GM12891 (cell line): ENCODE data around the gene MARK4.
"Not testable (repeated sequence)": the region's sequence is repeated elsewhere in the genome, so short reads cannot be mapped to it uniquely, and the experiment has no call there.

Source experiments
- DNase-seq: peaks from one replicate; pipeline ENCODE4 v3.0.0; 2011; ENCODE audit warnings: low spot score; ENCODE audit not compliant: insufficient read length
- FAIRE-seq: peaks from 2 replicates; lab custom pipeline; 2011; peaks lifted over from hg19 to GRCh38; lab: Jason Lieb, UNC
- PAX5 ChIP-seq: IDR thresholded peaks from 2 replicates; pipeline ENCODE4 v1.6.1; 2011; ENCODE audit warnings: low read length, moderate library complexity, mild to moderate bottlenecking; ENCODE audit not compliant: insufficient read depth, severe bottlenecking
- POLR2A ChIP-seq: IDR thresholded peaks from 2 replicates; pipeline ENCODE4 v1.6.1; 2011; ENCODE audit warnings: low read depth, low read length, control low read depth
- POLR2AphosphoS5 ChIP-seq: IDR thresholded peaks from 2 replicates; pipeline ENCODE4 v1.6.1; 2011; ENCODE audit warnings: low read depth, low read length, control low read depth
- POU2F2 ChIP-seq: IDR thresholded peaks from 2 replicates; pipeline ENCODE4 v1.6.1; 2011; ENCODE audit warnings: low read depth, mild to moderate bottlenecking, control low read depth, low read length, moderate library complexity
- SPI1 ChIP-seq: IDR thresholded peaks from 2 replicates; pipeline ENCODE4 v1.6.1; 2011; ENCODE audit warnings: low read depth, low read length, control low read depth
- TAF1 ChIP-seq: IDR thresholded peaks from 2 replicates; pipeline ENCODE4 v1.6.1; 2011; ENCODE audit warnings: low read depth, low read length, control low read depth

The MARK4 gene

GRCh38 chr19:45305007-45305406 lies 53.9 kb downstream of the MARK4 start:
- FAIRE-seq, result peak; percentile 35
- DNase-seq, result no peak
- TF ChIP-seq PAX5, result no peak
- no peak for TF ChIP-seq POLR2A
- TF ChIP-seq SPI1, result no peak

- FAIRE-seq (no peak), DNase-seq (no peak)
- TF ChIP-seq POLR2AphosphoS5 (no peak), TAF1 (no peak), POLR2A (no peak), POU2F2 (no peak), PAX5 (no peak), SPI1 (no peak)
These were observed 54.4 kb downstream of the MARK4 start for GRCh38 chr19:45305421-45305820.

GRCh38 chr19:45306040-45306439 lies 55.0 kb downstream of the MARK4 start:
- DNase-seq, result no peak
- no peak for TF ChIP-seq POLR2A
- no peak for TF ChIP-seq SPI1
- no peak for TF ChIP-seq TAF1
- TF ChIP-seq PAX5, result no peak
- TF ChIP-seq POU2F2, result no peak
- no peak for FAIRE-seq

- FAIRE-seq, result no peak
- DNase-seq, result no peak
- TF ChIP-seq POU2F2 (no peak), PAX5 (no peak), SPI1 (no peak), POLR2A (no peak), POLR2AphosphoS5 (no peak), TAF1 (no peak)
These were observed 55.5 kb downstream of the MARK4 start for GRCh38 chr19:45306518-45307027.

- DNase-seq (no peak), FAIRE-seq (no peak)
- TF ChIP-seq SPI1 (no peak), POLR2AphosphoS5 (no peak), TAF1 (no peak), POLR2A (no peak), POU2F2 (no peak), PAX5 (no peak)
These were observed 56.3 kb downstream of the MARK4 start for GRCh38 chr19:45307361-45307760.

GRCh38 chr19:45309322-45309721 lies 58.3 kb downstream of the MARK4 start:
- DNase-seq, FAIRE-seq: not testable (repeated sequence)

GRCh38 chr19:45311621-45312020 lies 60.5 kb downstream of the MARK4 start:
- FAIRE-seq (no peak), DNase-seq (no peak)

GRCh38 chr19:45312285-45312684 lies 61.2 kb downstream of the MARK4 start:
- not testable (repeated sequence) for FAIRE-seq, DNase-seq

More at GRCh38 chr19:45311621-45312020, 60.5 kb downstream of the MARK4 start:
- TF ChIP-seq POLR2AphosphoS5 (no peak), POU2F2 (no peak), TAF1 (no peak), POLR2A (no peak), SPI1 (no peak), PAX5 (no peak)

- TF ChIP-seq PAX5 (no peak), SPI1 (no peak), POU2F2 (no peak), POLR2A (no peak), TAF1 (no peak), POLR2AphosphoS5 (no peak)
- DNase-seq (no peak), FAIRE-seq (no peak)
These were observed 63.7 kb downstream of the MARK4 start for GRCh38 chr19:45314708-45315245.

- DNase-seq (no peak), FAIRE-seq (no peak)
- TF ChIP-seq SPI1 (no peak), POU2F2 (no peak), POLR2A (no peak), POLR2AphosphoS5 (no peak)
These were observed 64.2 kb downstream of the MARK4 start for GRCh38 chr19:45315304-45315703.

- DNase-seq, result no peak
- FAIRE-seq, result no peak
- TF ChIP-seq SPI1 (no peak), POLR2AphosphoS5 (no peak), PAX5 (no peak), TAF1 (no peak), POLR2A (no peak)
These were observed 70.1 kb downstream of the MARK4 start for GRCh38 chr19:45320997-45321775.
